VCaP (cell line): ENCODE data around the gene SLCO3A1.

Source experiments
- H3K27ac ChIP-seq: fragments of 450-650 bp; 2 replicates; pipeline ENCODE4 v1.5.1; 2017
- TF ChIP-seq, protein P1 (sequence below): fragments of 450-650 bp; conservative IDR thresholded peaks from 2 replicates; pipeline ENCODE4 v1.5.1; 2017; ENCODE audit warnings: mild to moderate bottlenecking, moderate library complexity

SLCO3A1 gene

DNA sequence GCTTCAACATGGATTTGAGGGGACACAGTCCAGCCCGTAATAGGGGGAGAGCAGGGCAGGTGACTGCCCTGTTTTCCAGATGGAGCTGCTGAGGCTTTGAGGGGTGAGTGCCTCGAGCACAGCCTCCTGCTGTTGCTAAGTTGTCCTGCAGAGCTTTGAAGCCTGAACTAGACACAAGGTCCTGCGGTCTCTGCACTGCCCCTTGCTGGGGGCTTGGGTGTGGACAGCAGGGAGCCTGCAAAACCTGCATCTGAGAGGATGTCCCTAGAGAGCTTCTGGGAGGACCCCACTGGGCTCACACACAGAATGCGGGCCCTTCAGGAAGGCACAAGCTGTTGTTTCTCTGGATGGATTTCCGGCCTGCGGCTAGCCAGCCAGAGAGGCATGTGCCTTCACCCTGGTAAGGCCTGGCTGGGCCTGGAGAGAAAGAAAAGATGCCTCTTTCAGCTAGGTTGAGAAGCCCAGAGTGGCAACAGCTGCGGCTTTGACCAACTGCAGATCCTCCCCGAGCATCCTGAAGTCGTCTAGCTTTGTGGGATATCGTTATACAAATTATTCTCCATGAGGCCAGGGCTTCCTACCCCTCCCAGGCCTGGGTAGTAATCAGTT lies 226.2 kb downstream of the SLCO3A1 start:
- no peak overlapping the region for H3K27ac ChIP-seq
- TF ChIP-seq, protein P1, sequence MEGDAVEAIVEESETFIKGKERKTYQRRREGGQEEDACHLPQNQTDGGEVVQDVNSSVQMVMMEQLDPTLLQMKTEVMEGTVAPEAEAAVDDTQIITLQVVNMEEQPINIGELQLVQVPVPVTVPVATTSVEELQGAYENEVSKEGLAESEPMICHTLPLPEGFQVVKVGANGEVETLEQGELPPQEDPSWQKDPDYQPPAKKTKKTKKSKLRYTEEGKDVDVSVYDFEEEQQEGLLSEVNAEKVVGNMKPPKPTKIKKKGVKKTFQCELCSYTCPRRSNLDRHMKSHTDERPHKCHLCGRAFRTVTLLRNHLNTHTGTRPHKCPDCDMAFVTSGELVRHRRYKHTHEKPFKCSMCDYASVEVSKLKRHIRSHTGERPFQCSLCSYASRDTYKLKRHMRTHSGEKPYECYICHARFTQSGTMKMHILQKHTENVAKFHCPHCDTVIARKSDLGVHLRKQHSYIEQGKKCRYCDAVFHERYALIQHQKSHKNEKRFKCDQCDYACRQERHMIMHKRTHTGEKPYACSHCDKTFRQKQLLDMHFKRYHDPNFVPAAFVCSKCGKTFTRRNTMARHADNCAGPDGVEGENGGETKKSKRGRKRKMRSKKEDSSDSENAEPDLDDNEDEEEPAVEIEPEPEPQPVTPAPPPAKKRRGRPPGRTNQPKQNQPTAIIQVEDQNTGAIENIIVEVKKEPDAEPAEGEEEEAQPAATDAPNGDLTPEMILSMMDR, result no peak

DNA sequence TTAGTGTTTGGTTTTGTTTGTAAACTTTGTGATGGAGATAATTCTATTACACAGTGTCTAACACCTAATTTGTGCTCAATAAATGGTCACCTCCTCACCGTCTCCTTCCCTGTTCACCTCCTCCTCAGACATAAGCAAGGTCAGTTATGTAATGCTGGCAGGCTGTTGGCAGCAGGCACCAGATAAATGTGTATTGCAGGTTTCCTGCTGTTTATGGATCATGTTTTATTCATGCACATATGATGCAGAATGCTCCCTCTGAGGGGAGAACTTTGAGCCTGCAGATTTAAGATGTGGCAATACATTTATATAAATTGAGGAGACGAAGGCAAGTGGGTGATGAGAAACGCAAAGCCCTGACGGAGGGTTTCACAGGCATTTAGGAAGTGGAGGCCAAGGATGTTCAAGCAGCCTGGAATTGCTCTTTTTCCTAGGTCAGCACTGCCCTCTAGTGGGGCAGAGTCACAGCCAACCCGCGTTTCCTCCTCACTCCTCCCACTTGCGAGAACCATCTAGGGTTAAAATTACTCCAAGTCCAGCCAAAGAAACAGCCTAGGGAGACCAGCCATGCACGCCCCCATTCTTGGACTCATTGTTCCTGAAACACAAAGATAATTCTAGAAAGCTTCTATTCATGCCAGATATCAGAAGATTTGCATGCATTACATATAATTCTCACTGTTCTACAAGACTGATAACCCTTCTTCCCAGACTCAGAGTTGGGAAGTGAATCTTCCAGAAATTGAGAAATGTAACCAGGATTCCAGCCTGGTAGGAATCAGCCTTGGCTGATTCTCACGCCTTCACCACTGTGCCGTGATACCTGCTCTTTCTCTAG lies 228.7 kb downstream of the SLCO3A1 start:
- TF ChIP-seq, protein P1, result peak; percentile 97
- no peak overlapping the region for H3K27ac ChIP-seq

DNA sequence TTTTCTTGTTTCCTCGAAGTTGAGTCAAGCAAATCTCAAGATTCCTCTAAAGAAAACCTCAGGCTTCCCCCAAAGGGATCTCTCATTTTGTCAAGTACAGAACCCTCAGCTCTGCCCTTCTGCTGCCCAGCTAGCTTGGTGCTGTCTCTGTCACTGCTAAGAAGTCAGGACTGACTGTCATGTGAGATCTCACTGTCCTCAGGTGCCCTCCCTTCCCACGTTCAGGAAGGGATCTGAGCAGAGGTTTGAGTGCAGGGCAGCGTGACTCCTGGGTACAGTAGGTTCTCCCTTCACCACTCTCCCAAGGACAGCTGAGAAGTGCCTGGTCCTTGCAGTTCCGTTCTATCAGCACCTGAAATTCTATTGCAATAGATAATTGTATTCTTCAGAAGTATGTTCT lies 229.7 kb downstream of the SLCO3A1 start:
- H3K27ac ChIP-seq, result no peak overlapping the region; the same call in 1 of the 2 replicates
- TF ChIP-seq, protein P1, result no peak

DNA sequence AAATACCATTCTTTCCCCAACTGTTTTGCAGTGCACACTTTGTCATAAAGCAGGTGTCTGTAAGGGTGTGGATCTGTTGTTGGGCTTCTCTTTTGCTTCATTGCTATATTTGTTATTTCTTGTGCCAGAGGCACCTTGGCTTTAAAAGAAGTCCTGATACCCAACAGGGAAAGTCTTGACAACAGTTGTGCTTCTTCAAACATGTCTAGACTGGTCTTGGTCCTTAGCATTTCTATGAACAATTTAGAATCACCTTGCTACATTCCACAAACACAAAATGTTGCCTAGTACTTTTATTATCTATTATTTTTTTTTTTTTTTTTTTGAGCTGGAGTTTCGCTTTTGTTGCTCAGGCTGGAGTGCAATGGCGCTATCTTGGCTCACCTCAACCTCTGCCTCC lies 233.7 kb downstream of the SLCO3A1 start:
- H3K27ac ChIP-seq, result no peak overlapping the region
- TF ChIP-seq, protein P1, result no peak

DNA sequence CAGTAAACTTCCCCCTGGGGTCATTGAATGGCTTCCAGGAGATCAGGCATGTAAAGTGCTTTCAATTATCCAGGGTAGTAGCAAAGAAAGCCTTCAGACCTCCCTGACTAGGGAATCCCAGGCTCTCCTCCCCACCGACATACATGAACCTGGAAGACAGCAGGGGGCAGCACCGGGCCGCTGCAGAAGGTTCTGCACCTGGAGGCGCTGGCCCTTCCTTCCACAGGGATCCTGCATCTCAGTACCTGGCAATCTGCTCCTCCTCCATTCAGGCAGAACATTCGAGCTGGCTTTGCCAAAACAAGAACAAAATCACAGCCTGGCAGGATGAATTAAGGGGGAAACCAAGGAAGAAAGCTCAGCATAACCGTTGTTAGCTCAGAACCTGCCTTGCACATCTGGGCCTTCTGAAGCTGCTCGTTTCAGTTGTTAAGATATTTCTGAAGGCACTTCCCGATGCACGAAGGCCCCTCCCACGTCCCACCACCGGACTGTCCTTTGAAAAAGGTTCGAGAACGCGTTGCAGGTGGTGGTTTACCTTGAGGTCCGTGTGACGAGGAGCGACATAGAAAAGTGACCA lies 237.7 kb downstream of the SLCO3A1 start:
- TF ChIP-seq, protein P1, result peak; percentile 99
- H3K27ac ChIP-seq, result no peak overlapping the region

DNA sequence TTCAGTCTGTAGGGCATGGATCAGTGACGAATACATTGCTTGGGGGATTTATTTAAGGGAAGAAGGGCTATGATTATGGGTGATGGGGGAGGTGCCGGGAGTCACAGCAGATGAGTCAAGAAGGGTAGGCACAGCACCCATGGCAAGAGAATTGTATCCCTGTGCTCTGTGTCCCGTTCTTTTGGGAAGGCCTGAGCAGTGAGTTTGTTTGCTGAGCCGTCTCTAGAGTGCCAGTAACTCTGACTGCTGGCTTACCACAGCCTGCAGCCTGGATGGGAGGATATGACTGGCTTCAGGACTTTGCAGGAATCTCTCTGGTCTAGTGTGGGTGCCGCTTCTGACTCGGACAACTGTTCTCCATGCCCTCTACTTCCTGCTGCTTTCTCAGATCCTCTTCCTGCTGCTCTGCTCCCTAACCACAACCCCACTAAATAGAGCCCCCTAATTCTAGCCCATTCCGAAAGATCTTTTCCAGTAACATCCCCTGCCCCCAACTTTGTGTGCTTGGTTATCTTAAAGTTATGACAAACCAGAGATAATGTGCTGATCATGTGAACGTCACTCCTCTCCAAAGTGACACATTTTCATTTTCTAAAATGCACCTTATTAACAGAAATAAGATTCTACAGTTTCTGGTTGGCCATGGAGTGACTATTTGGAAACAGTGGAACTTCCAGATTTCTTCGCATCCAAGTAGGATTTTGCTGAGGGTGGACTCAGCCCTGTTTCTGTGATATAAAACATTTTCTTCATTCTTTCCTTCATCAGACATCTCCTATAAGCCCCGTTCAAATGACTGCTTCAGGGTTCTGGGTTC lies 239.0 kb downstream of the SLCO3A1 start:
- TF ChIP-seq, protein P1, result no peak
- H3K27ac ChIP-seq, result no peak overlapping the region

DNA sequence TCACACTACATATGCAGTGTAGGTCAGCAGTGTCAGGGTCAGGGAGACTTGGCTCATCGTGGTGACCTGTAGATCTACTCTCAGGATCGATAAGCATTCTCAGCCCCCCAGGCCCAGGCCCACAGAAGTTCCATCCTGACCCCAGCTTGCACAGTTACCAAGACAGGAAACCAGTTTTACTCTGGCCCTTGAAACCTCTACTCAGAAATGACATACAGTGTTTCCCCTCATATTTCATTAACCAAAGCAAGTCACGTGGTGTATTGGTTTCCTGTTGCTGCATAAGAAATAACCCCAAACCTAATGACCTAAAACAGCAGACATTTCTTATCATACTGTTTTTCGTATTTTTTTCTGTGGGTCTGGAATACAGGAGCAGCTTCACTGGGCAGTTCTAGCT lies 242.2 kb downstream of the SLCO3A1 start:
- TF ChIP-seq, protein P1, result no peak
- H3K27ac ChIP-seq, result no peak overlapping the region
